IPS DF 6.9 (cell line): ENCODE results near the gene VPS52.

ENCODE experiments used
- DNase-seq: peaks from one replicate; pipeline ENCODE4 v3.0.0-alpha.2; 2013; ENCODE audit warnings: low read depth, low spot score
- H3K27ac ChIP-seq: one replicate; pipeline ENCODE4 v1.5.1; 2013; ENCODE audit warnings: low read length, control low read depth
- H3K27me3 ChIP-seq: 2 replicates; pipeline ENCODE4 v1.6.1; 2013; ENCODE audit warnings: mild to moderate bottlenecking, low read length; ENCODE audit not compliant: control insufficient read depth, insufficient read depth
- H3K36me3 ChIP-seq: 2 replicates; pipeline ENCODE4 v1.6.1; 2013; ENCODE audit warnings: low read length; ENCODE audit not compliant: control insufficient read depth, insufficient read depth
- H3K4me1 ChIP-seq: 2 replicates; pipeline ENCODE4 v1.6.1; 2013; ENCODE audit warnings: low read length; ENCODE audit not compliant: control insufficient read depth, insufficient read depth
- H3K4me3 ChIP-seq: 2 replicates; pipeline ENCODE4 v1.5.1; 2013; ENCODE audit warnings: mild to moderate bottlenecking, low read length
- H3K9me3 ChIP-seq: 2 replicates; pipeline ENCODE4 v1.6.1; 2013; ENCODE audit warnings: low read length, inconsistent platforms; ENCODE audit not compliant: control insufficient read depth, insufficient read depth
- WGBS: extraction: QIAGEN DNeasy Blood & Tissue Kit; methylation state at CpG from one replicate; pipeline ENCODE4 v1.1.7; 2013; ENCODE audit warnings: mixed read lengths, missing lambda C conversion rate; ENCODE audit not compliant: insufficient read length, insufficient coverage; 5-methylcytosine and 5-hydroxymethylcytosine counted together

The VPS52 gene

GRCh38 chr6:33315793-33316602 is 44.3 kb upstream of the VPS52 start:
- whole genome bisulfite sequencing = no CpG with 5 or more reads among the region's 17 CpGs
- Histone ChIP-seq H3K4me1 (peaks cover 8% of the 10 kb centered on the region; the same call in 1 of the 2 replicates), H3K27ac (no peak overlapping the region), H3K4me3 (no peak overlapping the region), H3K36me3 (peaks cover 22% of the 10 kb centered on the region), H3K9me3 (no peaks in the 10 kb centered on the region), H3K27me3 (no peaks in the 10 kb centered on the region)
- DNase-seq = no peak

GRCh38 chr6:33314943-33315792 is 43.5 kb upstream of the VPS52 start:
- H3K9me3 ChIP-seq = no peaks in the 10 kb centered on the region
- peak overlapping the region; percentile 13; the same call in 1 of the 2 replicates for H3K4me3 ChIP-seq
- WGBS = no CpG with 5 or more reads among the region's 47 CpGs
- 0 out of 2 replicates have a peak, but pooled peaks cover 5% of the 10 kb centered on the region for H3K4me1 ChIP-seq
- H3K27me3 ChIP-seq = no peaks in the 10 kb centered on the region
- DNase-seq = no peak
- H3K27ac ChIP-seq = no peak overlapping the region
- H3K36me3 ChIP-seq = peaks cover 16% of the 10 kb centered on the region

- no peaks in the 10 kb centered on the region for H3K9me3 ChIP-seq
- H3K27ac ChIP-seq = no peak overlapping the region
- WGBS = no CpG with 5 or more reads among the region's 10 CpGs
- H3K4me3 ChIP-seq = peak overlapping the region; percentile 76; the same call in 1 of the 2 replicates
- DNase-seq = no peak
- 0 out of 2 replicates have a peak, but pooled peaks cover 5% of the 10 kb centered on the region for H3K4me1 ChIP-seq
- H3K27me3 ChIP-seq = no peaks in the 10 kb centered on the region
- H3K36me3 ChIP-seq = peaks cover 9% of the 10 kb centered on the region
Observed at GRCh38 chr6:33314515-33314942, 42.9 kb upstream of the VPS52 start.

GRCh38 chr6:33313709-33314514 is 42.2 kb upstream of the VPS52 start, which contains the start of gene TAPBP:
Gene TAPBP, minus strand, starts transcription at chr6:33314078. Its CDS starts 37 bp downstream, at chr6:33314041.
- no CpG with 5 or more reads among the region's 47 CpGs for WGBS

GRCh38 chr6:33313105-33313708 is 41.5 kb upstream of the VPS52 start:
- DNase-seq = no peak
- Histone ChIP-seq H3K9me3 (no peaks in the 10 kb centered on the region), H3K4me3 (peak overlapping the region; percentile 76; the same call in 1 of the 2 replicates), H3K27me3 (no peaks in the 10 kb centered on the region), H3K36me3 (no peaks in the 10 kb centered on the region), H3K4me1 (0 out of 2 replicates have a peak, but pooled peaks cover 4% of the 10 kb centered on the region), H3K27ac (no peak overlapping the region)
- no CpG with 5 or more reads among the region's 33 CpGs for WGBS

More at GRCh38 chr6:33313709-33314514, 42.2 kb upstream of the VPS52 start, which contains the start of gene TAPBP:
- Histone ChIP-seq H3K9me3 (no peaks in the 10 kb centered on the region), H3K27ac (no peak within 1 kb of the TSS), H3K36me3 (peaks cover 3% of the 10 kb centered on the region), H3K4me3 (peak within 1 kb of the TSS; percentile 76), H3K4me1 (0 out of 2 replicates have a peak, but pooled peaks cover 5% of the 10 kb centered on the region), H3K27me3 (no peaks in the 10 kb centered on the region)
- DNase-seq = no peak

GRCh38 chr6:33312361-33313104 is 40.9 kb upstream of the VPS52 start:
- Histone ChIP-seq H3K27ac (no peak overlapping the region), H3K36me3 (no peaks in the 10 kb centered on the region), H3K9me3 (no peaks in the 10 kb centered on the region), H3K4me3 (peak overlapping the region; percentile 76), H3K27me3 (no peaks in the 10 kb centered on the region), H3K4me1 (0 out of 2 replicates have a peak, but pooled peaks cover 4% of the 10 kb centered on the region)
- no peak for DNase-seq
- WGBS = no CpG with 5 or more reads among the region's 29 CpGs

- Histone ChIP-seq H3K27me3 (no peaks in the 10 kb centered on the region), H3K27ac (no peak overlapping the region), H3K9me3 (no peaks in the 10 kb centered on the region), H3K4me1 (no peaks in the 10 kb centered on the region), H3K36me3 (no peaks in the 10 kb centered on the region), H3K4me3 (no peak overlapping the region)
- no peak for DNase-seq
- no CpG with 5 or more reads among the region's 4 CpGs for WGBS
Observed at GRCh38 chr6:33306356-33306755, 34.7 kb upstream of the VPS52 start.

- Histone ChIP-seq H3K27me3 (no peaks in the 10 kb centered on the region), H3K27ac (no peak overlapping the region), H3K4me1 (no peaks in the 10 kb centered on the region), H3K4me3 (no peak overlapping the region), H3K36me3 (no peaks in the 10 kb centered on the region), H3K9me3 (no peaks in the 10 kb centered on the region)
- no peak for DNase-seq
- WGBS = no CpG with 5 or more reads among the region's 8 CpGs
Observed at GRCh38 chr6:33305052-33305451, 33.4 kb upstream of the VPS52 start.

GRCh38 chr6:33304216-33304615 is 32.5 kb upstream of the VPS52 start:
- Histone ChIP-seq H3K36me3 (no peaks in the 10 kb centered on the region), H3K4me3 (no peak overlapping the region), H3K4me1 (no peaks in the 10 kb centered on the region), H3K9me3 (no peaks in the 10 kb centered on the region), H3K27me3 (no peaks in the 10 kb centered on the region), H3K27ac (no peak overlapping the region)
- no CpG with 5 or more reads among the region's 16 CpGs for WGBS
- no peak for DNase-seq
